Raji (cell line): Measurements from ENCODE around the gene PCBP1.

Source experiments
- POLR2A ChIP-seq: IDR thresholded peaks from 2 replicates; pipeline ENCODE4 v1.6.1; 2011; ENCODE audit warnings: low read depth, low read length, control low read depth; ENCODE audit not compliant: insufficient read depth

The PCBP1 gene

GRCh38 chr2:70070542-70071268 lies 16.6 kb upstream of the PCBP1 start:
- no peak for TF ChIP-seq POLR2A

GRCh38 chr2:70073493-70073892 lies 13.8 kb upstream of the PCBP1 start:
- no peak for TF ChIP-seq POLR2A

- no peak for TF ChIP-seq POLR2A
Measured at GRCh38 chr2:70078384-70078783, 8.9 kb upstream of the PCBP1 start.

- TF ChIP-seq POLR2A = no peak
Measured at GRCh38 chr2:70080610-70081200, 6.6 kb upstream of the PCBP1 start.

- TF ChIP-seq POLR2A = no peak
Measured at GRCh38 chr2:70081221-70081620, 6.1 kb upstream of the PCBP1 start.

- no peak for TF ChIP-seq POLR2A
Measured at GRCh38 chr2:70083344-70084156, 3.7 kb upstream of the PCBP1 start.

- 0 out of 2 replicates have a peak, but pooled peaks have one; percentile 18 for TF ChIP-seq POLR2A
Measured at GRCh38 chr2:70084973-70085710, 2.1 kb upstream of the PCBP1 start.

GRCh38 chr2:70085711-70086277 lies 1.5 kb upstream of the PCBP1 start:
- TF ChIP-seq POLR2A = no peak

- peak; percentile 53 for TF ChIP-seq POLR2A
Measured at GRCh38 chr2:70086278-70086837, 919 bp upstream of the PCBP1 start.

- TF ChIP-seq POLR2A = peak; percentile 38
Measured at GRCh38 chr2:70087702-70088597, 673 bp downstream of the PCBP1 start.

GRCh38 chr2:70088598-70089219 lies 1.4 kb downstream of the PCBP1 start:
- TF ChIP-seq POLR2A = no peak

- TF ChIP-seq POLR2A = peak; percentile 56
Measured at GRCh38 chr2:70089220-70089982, 2.1 kb downstream of the PCBP1 start.
